Measurements from ENCODE around the gene TXNRD2. TPM values are rescaled to one million over a fixed set of nuclear protein-coding genes. Genes with fewer than 3 reads are reported as not detected.
A peak's percentile ranks its signal among the peaks of the same experiment; 100 is the strongest.

The TXNRD2 gene
- total RNA-seq, 1 donor from 2014 or later, result 0.19 TPM

DNA sequence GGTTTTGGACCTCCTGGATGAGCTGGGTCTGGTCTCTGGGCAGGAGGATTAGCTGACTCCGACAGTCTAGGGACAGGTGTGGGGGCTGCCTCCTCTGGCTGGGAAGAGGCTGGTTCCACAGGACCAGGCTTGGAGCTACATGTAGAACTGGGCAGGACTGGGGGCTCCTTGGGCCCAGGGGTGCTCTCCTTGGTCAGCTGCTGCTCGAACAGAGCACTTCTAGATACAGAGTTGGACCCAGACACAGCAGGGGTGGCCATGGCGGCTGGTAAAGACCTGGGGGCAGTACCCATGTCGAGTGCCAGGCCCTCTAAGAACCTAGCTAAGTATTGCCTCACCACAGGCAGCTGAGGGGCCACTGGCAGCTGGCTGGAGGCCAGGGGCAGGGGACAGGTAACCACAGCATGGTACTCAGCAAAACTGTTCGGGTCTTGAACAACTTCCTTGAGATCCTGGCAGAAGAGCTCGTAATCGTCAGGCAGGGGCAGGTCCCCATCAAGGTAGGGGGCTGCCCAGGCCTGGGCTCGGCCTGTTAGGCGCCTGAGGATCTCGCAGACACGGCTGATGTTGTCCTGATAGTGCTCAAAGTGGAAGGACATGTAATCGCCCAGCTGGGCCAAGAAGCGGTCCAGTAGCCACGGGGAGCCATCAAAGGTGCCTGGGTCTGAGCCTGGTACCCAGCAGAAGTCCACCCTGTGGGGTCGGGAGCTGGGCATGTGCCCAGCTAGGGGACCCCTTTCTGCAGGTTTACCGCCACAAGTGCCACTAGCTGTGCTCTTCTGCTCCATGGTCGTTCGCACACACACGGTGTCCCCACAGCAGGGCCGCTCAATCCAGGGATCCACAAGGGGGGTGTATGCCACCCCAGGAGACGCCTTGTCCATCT lies 90.1 kb downstream of the TXNRD2 start:
- peaks cover 17% of the 10 kb centered on the region for H3K4me1 ChIP-seq
- H3K9me3 ChIP-seq (ENCODE audit: low read depth), result no peaks in the 10 kb centered on the region
- H3K27me3 ChIP-seq, result no peaks in the 10 kb centered on the region
- H3K27me3 Mint-ChIP-seq (ENCODE audit: insufficient read depth, low read depth), result no peaks in the 10 kb centered on the region
- H3K27ac ChIP-seq, result no peak overlapping the region
- no peak overlapping the region for H2AFZ ChIP-seq (replicated peaks)
- peak overlapping the region; percentile 95 for H3K4me3 Mint-ChIP-seq
- H3F3A ChIP-seq (ENCODE audit: low read depth), result no peaks in the 10 kb centered on the region
- peaks cover 29% of the 10 kb centered on the region for H3K4me1 Mint-ChIP-seq
- no peak for TF ChIP-seq EZH2phosphoT487 (IDR thresholded peaks at IDR 0.05)
- TF ChIP-seq, protein P1, sequence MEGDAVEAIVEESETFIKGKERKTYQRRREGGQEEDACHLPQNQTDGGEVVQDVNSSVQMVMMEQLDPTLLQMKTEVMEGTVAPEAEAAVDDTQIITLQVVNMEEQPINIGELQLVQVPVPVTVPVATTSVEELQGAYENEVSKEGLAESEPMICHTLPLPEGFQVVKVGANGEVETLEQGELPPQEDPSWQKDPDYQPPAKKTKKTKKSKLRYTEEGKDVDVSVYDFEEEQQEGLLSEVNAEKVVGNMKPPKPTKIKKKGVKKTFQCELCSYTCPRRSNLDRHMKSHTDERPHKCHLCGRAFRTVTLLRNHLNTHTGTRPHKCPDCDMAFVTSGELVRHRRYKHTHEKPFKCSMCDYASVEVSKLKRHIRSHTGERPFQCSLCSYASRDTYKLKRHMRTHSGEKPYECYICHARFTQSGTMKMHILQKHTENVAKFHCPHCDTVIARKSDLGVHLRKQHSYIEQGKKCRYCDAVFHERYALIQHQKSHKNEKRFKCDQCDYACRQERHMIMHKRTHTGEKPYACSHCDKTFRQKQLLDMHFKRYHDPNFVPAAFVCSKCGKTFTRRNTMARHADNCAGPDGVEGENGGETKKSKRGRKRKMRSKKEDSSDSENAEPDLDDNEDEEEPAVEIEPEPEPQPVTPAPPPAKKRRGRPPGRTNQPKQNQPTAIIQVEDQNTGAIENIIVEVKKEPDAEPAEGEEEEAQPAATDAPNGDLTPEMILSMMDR (IDR thresholded peaks at IDR 0.05), result no peak
- no peak for TF ChIP-seq EZH2 (IDR thresholded peaks at IDR 0.05)
- no peak overlapping the region for H3K27ac Mint-ChIP-seq
- no peak overlapping the region for H3K9ac ChIP-seq
- peaks cover 23% of the 10 kb centered on the region for H3K36me3 Mint-ChIP-seq
- H3K9me3 Mint-ChIP-seq, result no peaks in the 10 kb centered on the region
- no peak for DNase-seq (ENCODE audit: low spot score)
- no peaks in the 10 kb centered on the region for H3K36me3 ChIP-seq
- H3K4me2 ChIP-seq, result no peak overlapping the region
- H3K79me2 ChIP-seq (ENCODE audit: low read depth), result peaks cover 53% of the 10 kb centered on the region
- H3K4me3 ChIP-seq, result no peak overlapping the region
- peaks cover 53% of the 10 kb centered on the region for H4K20me1 ChIP-seq (ENCODE audit: low read depth)

DNA sequence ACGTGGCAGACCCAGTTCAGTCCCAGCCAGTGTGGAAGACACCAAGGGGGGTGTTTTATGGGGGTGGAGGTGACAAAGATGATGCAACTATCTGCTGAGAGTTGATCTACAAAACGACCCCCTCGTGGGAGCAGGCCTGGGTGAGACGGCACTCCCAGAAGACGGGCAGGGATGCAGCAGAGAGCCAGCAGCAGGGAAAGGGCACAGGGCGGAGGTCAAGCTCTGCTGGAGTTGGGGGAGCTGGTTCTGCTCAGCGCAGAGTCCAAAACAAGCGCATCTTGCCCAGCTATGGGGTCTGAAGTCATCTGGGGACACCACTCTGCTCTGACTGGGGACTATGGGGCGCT lies 90.9 kb downstream of the TXNRD2 start:
- peaks cover 60% of the 10 kb centered on the region for H4K20me1 ChIP-seq (ENCODE audit: low read depth)

DNA sequence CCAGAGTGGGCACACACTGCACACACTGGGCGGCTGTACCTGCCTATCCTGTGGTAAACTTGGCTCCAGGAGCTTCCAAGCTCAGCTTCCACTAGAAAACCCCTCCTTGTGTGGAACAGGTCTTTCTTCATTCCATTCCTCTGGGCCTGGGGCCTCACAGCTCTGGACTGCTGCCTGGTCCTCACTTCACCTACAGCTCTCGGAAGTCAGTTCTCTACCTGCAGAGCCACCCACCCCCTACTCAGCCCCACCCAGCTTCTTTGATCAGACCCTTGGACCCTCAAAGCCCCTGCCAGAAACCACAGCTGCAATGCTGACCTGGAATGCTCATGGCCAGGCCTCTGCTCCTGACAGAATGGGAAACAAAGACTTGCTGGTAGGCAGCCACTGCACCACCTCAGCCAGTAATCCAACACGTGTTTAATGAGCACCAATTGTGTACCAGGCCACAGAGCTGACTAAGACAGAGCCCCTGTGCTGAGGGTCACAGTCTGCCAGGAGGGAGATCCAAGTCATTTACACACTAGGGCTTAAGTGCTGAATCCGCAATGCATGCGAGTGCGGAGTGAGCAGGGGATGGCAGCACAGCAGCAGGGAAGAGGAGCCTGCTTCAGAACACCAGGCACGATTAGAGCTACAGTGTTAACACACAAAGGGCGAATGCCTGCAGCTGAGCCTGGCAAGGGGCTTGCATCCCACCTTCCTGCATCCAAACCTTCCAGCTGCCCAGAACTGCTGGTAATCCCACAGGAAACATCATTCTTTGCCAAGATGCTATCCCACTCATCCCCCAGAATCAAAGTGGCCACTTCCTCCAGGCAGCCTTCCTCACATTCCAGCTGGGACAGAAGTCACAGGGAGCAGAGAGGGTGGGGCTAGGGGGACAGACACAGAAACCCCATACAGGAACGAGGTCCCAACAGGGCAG lies 91.5 kb downstream of the TXNRD2 start:
- Histone ChIP-seq H3K4me1 (peaks cover 9% of the 10 kb centered on the region), H3K27me3 (no peaks in the 10 kb centered on the region), H3K79me2 (ENCODE audit: low read depth) (peaks cover 38% of the 10 kb centered on the region), H3K9ac (no peak overlapping the region), H3K27ac (no peak overlapping the region), H3F3A (ENCODE audit: low read depth) (no peaks in the 10 kb centered on the region), H3K36me3 (no peaks in the 10 kb centered on the region), H2AFZ (replicated peaks) (no peak overlapping the region), H3K4me2 (no peak overlapping the region), H3K4me3 (no peak overlapping the region), H3K9me3 (ENCODE audit: low read depth) (no peaks in the 10 kb centered on the region), H4K20me1 (ENCODE audit: low read depth) (peaks cover 65% of the 10 kb centered on the region)
- H3K4me3 Mint-ChIP-seq, result peak overlapping the region; percentile 4
- no peaks in the 10 kb centered on the region for H3K27me3 Mint-ChIP-seq (ENCODE audit: insufficient read depth, low read depth)
- no peak overlapping the region for H3K27ac Mint-ChIP-seq
- H3K36me3 Mint-ChIP-seq, result peaks cover 23% of the 10 kb centered on the region
- H3K4me1 Mint-ChIP-seq, result peaks cover 22% of the 10 kb centered on the region
- DNase-seq (ENCODE audit: low spot score), result no peak
- H3K9me3 Mint-ChIP-seq, result no peaks in the 10 kb centered on the region
- TF ChIP-seq EZH2phosphoT487 (IDR thresholded peaks at IDR 0.05) (no peak), EZH2 (IDR thresholded peaks at IDR 0.05) (no peak)
- TF ChIP-seq, protein P1 (IDR thresholded peaks at IDR 0.05), result no peak

More for the DNA sequence above, 90.9 kb downstream of the TXNRD2 start:
- H3K36me3 ChIP-seq, result no peaks in the 10 kb centered on the region
- Mint-ChIP-seq H3K4me3 (no peak overlapping the region), H3K27me3 (ENCODE audit: insufficient read depth, low read depth) (no peaks in the 10 kb centered on the region), H3K36me3 (peaks cover 23% of the 10 kb centered on the region), H3K9me3 (no peaks in the 10 kb centered on the region), H3K4me1 (peaks cover 23% of the 10 kb centered on the region), H3K27ac (no peak overlapping the region)
- H3K9ac ChIP-seq, result no peak overlapping the region
- no peaks in the 10 kb centered on the region for H3K27me3 ChIP-seq
- H3K4me2 ChIP-seq, result no peak overlapping the region
- no peaks in the 10 kb centered on the region for H3F3A ChIP-seq (ENCODE audit: low read depth)
- no peak overlapping the region for H2AFZ ChIP-seq (replicated peaks)
- TF ChIP-seq EZH2phosphoT487 (IDR thresholded peaks at IDR 0.05) (no peak), EZH2 (IDR thresholded peaks at IDR 0.05) (no peak)
- TF ChIP-seq, protein P1 (IDR thresholded peaks at IDR 0.05), result no peak
- peaks cover 13% of the 10 kb centered on the region for H3K4me1 ChIP-seq
- no peak overlapping the region for H3K27ac ChIP-seq
- no peaks in the 10 kb centered on the region for H3K9me3 ChIP-seq (ENCODE audit: low read depth)
- no peak overlapping the region for H3K4me3 ChIP-seq
- peaks cover 45% of the 10 kb centered on the region for H3K79me2 ChIP-seq (ENCODE audit: low read depth)
- DNase-seq (ENCODE audit: low spot score), result no peak
